ENCODE data around the gene AGAP3. TPM values are rescaled to one million over a fixed set of nuclear protein-coding genes. Genes with fewer than 3 reads are reported as not detected.

The AGAP3 gene
- total RNA-seq, 2 experiments from 2014 or later = 29.8 to 36.5 TPM

GRCh38 chr7:151093748-151094147, 7.5 kb downstream of the AGAP3 start:
- H3K4me1 Mint-ChIP-seq (ENCODE audit: low read depth) = peaks cover 20% of the 10 kb centered on the region
- no peaks in the 10 kb centered on the region for H3K36me3 Mint-ChIP-seq
- H3K9me3 Mint-ChIP-seq = no peaks in the 10 kb centered on the region
- no peak overlapping the region for H3K27ac Mint-ChIP-seq
- no peak for DNase-seq
- intact Hi-C loops (cut with micrococcal nuclease) = no loop called here
- H3K27me3 Mint-ChIP-seq = no peaks in the 10 kb centered on the region
- POLR2A ChIA-PET = no interaction called here
- H3K4me3 Mint-ChIP-seq = no peak overlapping the region
- CTCF ChIA-PET = interaction anchor here (0.7 to 4.4 kb wide), 6 partner anchors 14 to 78 kb away, joined by 3 to 15 read pairs (median 4); no protein-coding TSS in a partner anchor

DNA sequence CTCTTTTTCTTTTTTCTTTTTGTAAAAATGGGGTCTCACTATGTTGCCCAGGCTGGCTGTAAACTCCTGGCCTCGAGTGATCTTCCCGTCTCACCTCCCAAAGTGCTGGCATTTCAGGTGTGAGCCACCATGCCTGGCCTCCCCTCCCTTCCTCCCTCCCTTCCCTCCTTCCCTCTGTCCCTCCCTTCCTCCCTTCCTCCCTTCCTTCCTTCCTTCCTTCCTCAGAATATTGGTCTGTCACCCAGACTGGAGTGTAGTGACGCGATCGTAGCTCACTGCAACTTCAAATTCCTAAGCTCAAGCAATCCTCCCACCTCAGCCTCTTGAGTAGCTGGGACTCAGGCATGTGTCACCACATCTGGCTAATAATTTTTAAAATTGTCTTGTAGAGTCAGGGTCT, 8.4 kb downstream of the AGAP3 start:
- Mint-ChIP-seq H3K4me1 (ENCODE audit: low read depth) (peaks cover 13% of the 10 kb centered on the region), H3K36me3 (no peaks in the 10 kb centered on the region), H3K27me3 (no peaks in the 10 kb centered on the region), H3K4me3 (no peak overlapping the region), H3K27ac (no peak overlapping the region), H3K9me3 (no peaks in the 10 kb centered on the region)
- ChIA-PET POLR2A (no interaction called here), CTCF (interaction anchor here (0.7 to 4.4 kb wide), 6 partner anchors 13 to 77 kb away, joined by 3 to 15 read pairs (median 4); no protein-coding TSS in a partner anchor)
- intact Hi-C loops (cut with micrococcal nuclease) = no loop called here
- no peak for DNase-seq

DNA sequence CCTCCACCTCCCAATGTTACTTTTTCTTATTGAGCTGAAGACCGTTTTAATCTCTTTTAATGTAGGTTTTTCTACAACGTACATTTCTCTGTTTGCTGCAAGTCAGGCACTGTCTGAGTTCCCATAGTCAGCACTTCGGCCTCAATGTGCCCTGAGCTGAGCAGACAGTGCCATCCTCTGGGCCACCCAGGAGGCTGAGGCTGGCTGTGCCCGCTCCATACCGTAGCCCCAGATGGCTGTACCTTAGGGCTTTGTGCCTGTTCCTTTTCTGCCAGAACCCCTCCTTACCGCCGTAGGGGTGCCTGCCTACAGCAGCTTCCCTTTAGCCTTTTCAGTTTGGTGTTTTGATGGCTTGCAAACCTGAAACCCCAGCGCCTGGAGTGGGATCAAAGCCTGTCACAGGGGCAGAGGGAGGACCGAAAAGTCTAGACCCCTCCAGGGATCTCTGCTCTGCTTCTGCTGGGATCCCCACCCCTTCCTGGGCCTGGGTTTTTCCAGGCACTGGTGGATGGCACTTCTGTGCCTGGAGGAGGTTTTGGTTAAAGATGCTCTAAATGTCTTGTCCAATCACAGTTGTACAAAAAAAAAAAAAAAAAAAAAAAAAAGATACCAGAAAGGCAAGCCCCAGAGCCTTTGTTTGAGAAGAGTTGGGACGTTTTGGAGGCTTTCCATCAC, 9.0 kb downstream of the AGAP3 start:
- no peak for DNase-seq
- CTCF ChIA-PET = interaction anchor here (0.9 to 4.4 kb wide), 5 partner anchors 13 to 71 kb away, joined by 3 to 15 read pairs (median 5); no protein-coding TSS in a partner anchor
- no peak overlapping the region for H3K4me3 Mint-ChIP-seq
- H3K27me3 Mint-ChIP-seq = no peaks in the 10 kb centered on the region
- H3K9me3 Mint-ChIP-seq = no peaks in the 10 kb centered on the region
- H3K4me1 Mint-ChIP-seq (ENCODE audit: low read depth) = peaks cover 11% of the 10 kb centered on the region
- POLR2A ChIA-PET = no interaction called here
- no peaks in the 10 kb centered on the region for H3K36me3 Mint-ChIP-seq
- no peak overlapping the region for H3K27ac Mint-ChIP-seq
- intact Hi-C loops (cut with micrococcal nuclease) = no loop called here

DNA sequence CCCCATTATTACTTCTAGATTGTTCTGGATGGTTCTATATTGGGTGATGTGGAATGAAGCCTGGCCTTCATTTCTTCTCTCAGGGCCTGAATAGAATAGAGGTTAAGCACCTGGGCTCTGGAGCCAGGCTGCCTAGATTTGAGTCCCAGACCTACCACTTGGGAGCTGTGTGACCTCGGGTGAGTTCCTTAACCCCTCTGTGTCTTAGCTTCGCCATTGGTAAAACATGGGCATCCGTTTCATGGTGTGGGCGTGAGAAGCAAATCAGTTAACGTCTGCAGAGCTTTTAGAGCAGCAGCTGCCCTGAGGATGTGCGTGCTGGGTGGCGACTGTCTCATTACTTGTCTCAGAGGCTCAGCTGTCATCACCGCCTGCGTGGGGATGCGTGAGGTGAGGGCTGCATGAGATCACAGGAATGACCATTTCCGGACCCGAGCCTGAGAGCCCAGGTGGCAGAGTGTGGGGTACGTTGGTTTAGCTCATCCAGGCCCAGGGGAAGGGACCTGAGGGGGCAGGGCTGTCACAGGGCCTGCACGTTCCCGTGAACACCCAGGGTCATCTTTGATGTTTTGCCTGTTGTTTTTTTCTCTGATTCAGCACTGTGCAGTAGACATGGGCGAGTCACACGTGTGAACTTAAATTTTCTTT, 9.7 kb downstream of the AGAP3 start:
- Mint-ChIP-seq H3K27me3 (no peaks in the 10 kb centered on the region), H3K4me3 (peak overlapping the region; percentile 36), H3K9me3 (no peaks in the 10 kb centered on the region), H3K4me1 (ENCODE audit: low read depth) (peaks cover 11% of the 10 kb centered on the region), H3K36me3 (no peaks in the 10 kb centered on the region), H3K27ac (peak overlapping the region; percentile 64)
- ChIA-PET CTCF (interaction anchor here (2.6 to 4.4 kb wide), 2 partner anchors 15 to 28 kb away, joined by 14 to 15 read pairs; no protein-coding TSS in a partner anchor), POLR2A (interaction anchor here (1.3 kb wide), 1 partner anchor 8 kb away, joined by 4 read pairs; no protein-coding TSS in a partner anchor)
- DNase-seq = peak; percentile 56
- intact Hi-C loops (cut with micrococcal nuclease) = no loop called here

DNA sequence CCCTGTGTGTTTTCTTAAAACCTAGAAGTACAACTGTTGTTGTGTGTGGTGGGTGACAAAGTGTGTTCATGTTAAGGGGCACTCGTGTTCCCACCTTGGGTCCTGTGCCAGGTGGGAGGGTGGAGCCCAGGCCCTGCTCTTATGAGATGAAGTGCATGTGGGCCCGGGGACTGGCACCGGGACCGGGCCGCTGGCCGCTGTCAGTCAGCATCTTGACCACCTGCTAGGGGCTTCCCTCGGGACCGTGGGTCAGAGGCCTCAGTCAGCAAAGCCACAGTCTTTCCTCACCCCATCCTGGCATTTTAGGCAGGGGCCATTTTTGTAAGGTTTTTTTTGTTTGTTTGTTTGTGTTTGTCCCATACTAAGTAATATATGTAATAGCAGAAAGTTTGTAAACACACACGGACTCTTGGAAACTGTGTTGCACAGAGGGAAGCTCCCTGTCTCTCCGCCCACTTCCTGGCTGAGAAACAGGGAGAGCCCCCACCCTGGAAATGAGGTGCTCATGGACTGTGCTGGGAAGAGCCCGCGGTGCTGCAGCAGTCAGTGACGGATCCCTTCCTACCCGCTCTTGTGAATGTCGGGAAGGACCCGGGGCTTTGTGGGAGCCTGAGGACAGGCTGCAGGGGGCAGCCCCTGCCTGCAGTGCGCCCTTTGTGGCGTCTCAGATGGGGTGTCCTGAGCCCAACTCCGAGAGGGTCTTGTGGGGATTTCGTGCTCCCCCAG, 13.4 kb downstream of the AGAP3 start:
- Mint-ChIP-seq H3K36me3 (no peaks in the 10 kb centered on the region), H3K27me3 (no peaks in the 10 kb centered on the region), H3K27ac (no peak overlapping the region), H3K9me3 (no peaks in the 10 kb centered on the region), H3K4me3 (no peak overlapping the region), H3K4me1 (ENCODE audit: low read depth) (peaks cover 5% of the 10 kb centered on the region)
- POLR2A ChIA-PET = no interaction called here
- CTCF ChIA-PET = interaction anchor here (0.7 kb wide), 1 partner anchor 11 kb away, joined by 3 read pairs; no protein-coding TSS in a partner anchor
- intact Hi-C loops (cut with micrococcal nuclease) = no loop called here
- no peak for DNase-seq

DNA sequence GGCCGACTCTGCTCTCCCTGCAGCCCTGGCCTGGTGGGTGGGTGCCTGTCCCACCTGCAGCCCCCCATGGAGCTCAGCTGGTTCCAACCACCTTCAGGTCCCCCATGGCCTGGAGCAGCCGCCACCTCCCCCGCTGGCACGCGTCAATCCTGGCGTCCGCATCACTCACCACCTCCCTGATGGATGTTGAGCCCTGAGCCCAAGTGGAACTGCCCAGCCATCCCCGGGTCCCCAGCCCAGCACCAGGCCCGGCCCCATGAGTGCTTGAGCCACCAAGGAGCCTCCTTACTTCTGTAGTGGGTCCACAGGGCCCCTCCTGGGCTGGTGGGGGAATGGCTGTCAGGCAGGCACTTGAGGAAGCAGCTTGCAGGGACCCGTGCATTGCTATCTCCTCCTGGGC, 14.6 kb downstream of the AGAP3 start:
- ChIA-PET CTCF (interaction anchor here (1.3 kb wide), 1 partner anchor 10 kb away, joined by 4 read pairs; no protein-coding TSS in a partner anchor), POLR2A (no interaction called here)
- peaks cover 3% of the 10 kb centered on the region for H3K4me1 Mint-ChIP-seq (ENCODE audit: low read depth)
- no peak overlapping the region for H3K27ac Mint-ChIP-seq
- DNase-seq = no peak
- intact Hi-C loops (cut with micrococcal nuclease) = no loop called here
- H3K4me3 Mint-ChIP-seq = no peak overlapping the region
- no peaks in the 10 kb centered on the region for H3K27me3 Mint-ChIP-seq
- no peaks in the 10 kb centered on the region for H3K9me3 Mint-ChIP-seq
- no peaks in the 10 kb centered on the region for H3K36me3 Mint-ChIP-seq

DNA sequence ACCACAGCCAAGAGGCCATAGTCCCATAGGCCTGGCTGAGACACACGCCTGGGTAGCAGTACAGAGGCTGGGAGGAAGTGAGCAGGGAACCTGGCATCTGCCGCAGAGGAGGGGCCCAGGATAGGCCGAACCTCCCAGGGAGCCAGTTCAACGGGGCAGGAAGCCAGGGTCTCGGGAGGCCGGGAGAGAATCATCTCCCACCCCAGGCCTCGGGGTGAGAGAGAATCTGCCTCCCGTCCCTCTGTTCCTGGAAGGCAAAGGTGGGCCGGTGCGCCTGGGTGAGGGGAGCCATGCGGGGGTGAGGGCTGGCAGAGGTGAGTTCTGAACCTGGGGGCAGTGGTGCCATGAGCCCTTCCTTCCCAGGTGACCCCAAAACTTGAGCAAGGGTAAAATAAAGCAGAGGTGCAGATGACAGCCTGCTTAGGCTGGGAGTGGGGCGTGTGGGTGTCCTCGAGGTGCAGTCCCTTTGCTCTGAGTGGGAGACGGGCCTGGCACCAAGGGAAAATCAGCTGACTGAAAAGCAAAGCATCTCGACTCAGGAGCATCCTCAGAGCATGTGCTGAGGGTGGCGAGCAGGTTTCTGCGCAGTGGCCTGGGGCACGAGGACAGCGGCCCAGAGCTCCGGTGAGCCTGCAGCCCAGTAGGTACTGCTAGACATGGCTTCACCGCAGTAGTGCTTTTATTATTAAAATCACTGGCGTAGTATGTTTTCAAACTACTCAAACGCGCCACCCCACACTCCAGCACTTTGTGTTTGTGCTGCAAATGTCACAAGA, 15.5 kb downstream of the AGAP3 start:
- Mint-ChIP-seq H3K27me3 (no peaks in the 10 kb centered on the region), H3K36me3 (no peaks in the 10 kb centered on the region), H3K4me1 (ENCODE audit: low read depth) (no peaks in the 10 kb centered on the region), H3K27ac (no peak overlapping the region), H3K9me3 (no peaks in the 10 kb centered on the region), H3K4me3 (no peak overlapping the region)
- intact Hi-C loops (cut with micrococcal nuclease) = no loop called here
- no peak for DNase-seq
- ChIA-PET CTCF (interaction anchor here (0.8 to 1.3 kb wide), 2 partner anchors 9 to 22 kb away, joined by 3 to 4 read pairs; no protein-coding TSS in a partner anchor), POLR2A (no interaction called here)

- CTCF ChIA-PET = no interaction called here
- intact Hi-C loops (cut with micrococcal nuclease) = no loop called here
- no peak overlapping the region for H3K27ac Mint-ChIP-seq
- H3K4me3 Mint-ChIP-seq = no peak overlapping the region
- H3K9me3 Mint-ChIP-seq = no peaks in the 10 kb centered on the region
- H3K27me3 Mint-ChIP-seq = no peaks in the 10 kb centered on the region
- H3K36me3 Mint-ChIP-seq = no peaks in the 10 kb centered on the region
- no peak for DNase-seq
- no peaks in the 10 kb centered on the region for H3K4me1 Mint-ChIP-seq (ENCODE audit: low read depth)
- POLR2A ChIA-PET = no interaction called here
Observed at GRCh38 chr7:151102991-151103390, 16.7 kb downstream of the AGAP3 start.

- H3K9me3 Mint-ChIP-seq = no peaks in the 10 kb centered on the region
- no peak overlapping the region for H3K4me3 Mint-ChIP-seq
- no peaks in the 10 kb centered on the region for H3K36me3 Mint-ChIP-seq
- POLR2A ChIA-PET = no interaction called here
- intact Hi-C loops (cut with micrococcal nuclease) = no loop called here
- DNase-seq = no peak
- H3K4me1 Mint-ChIP-seq (ENCODE audit: low read depth) = no peaks in the 10 kb centered on the region
- H3K27me3 Mint-ChIP-seq = no peaks in the 10 kb centered on the region
- H3K27ac Mint-ChIP-seq = no peak overlapping the region
- CTCF ChIA-PET = no interaction called here
Observed at GRCh38 chr7:151103973-151104372, 17.7 kb downstream of the AGAP3 start.

GRCh38 chr7:151104411-151105235, 18.3 kb downstream of the AGAP3 start:
- intact Hi-C loops (cut with micrococcal nuclease) = no loop called here
- ChIA-PET CTCF (interaction anchor here (0.8 to 1.0 kb wide), 2 partner anchors 44 to 47 kb away, joined by 3 to 4 read pairs; no protein-coding TSS in a partner anchor), POLR2A (no interaction called here)
- no peak overlapping the region for H3K27ac Mint-ChIP-seq
- no peaks in the 10 kb centered on the region for H3K9me3 Mint-ChIP-seq
- H3K36me3 Mint-ChIP-seq = no peaks in the 10 kb centered on the region
- H3K4me3 Mint-ChIP-seq = no peak overlapping the region
- no peaks in the 10 kb centered on the region for H3K27me3 Mint-ChIP-seq
- DNase-seq = no peak
- no peaks in the 10 kb centered on the region for H3K4me1 Mint-ChIP-seq (ENCODE audit: low read depth)

- CTCF ChIA-PET = interaction anchor here (1.1 to 7.7 kb wide), 4 partner anchors 13 to 144 kb away, joined by 3 to 44 read pairs (median 5); no protein-coding TSS in a partner anchor
- no peaks in the 10 kb centered on the region for H3K4me1 Mint-ChIP-seq (ENCODE audit: low read depth)
- POLR2A ChIA-PET = no interaction called here
- no peaks in the 10 kb centered on the region for H3K9me3 Mint-ChIP-seq
- H3K27me3 Mint-ChIP-seq = peaks cover 1% of the 10 kb centered on the region
- H3K4me3 Mint-ChIP-seq = no peak overlapping the region
- no peak overlapping the region for H3K27ac Mint-ChIP-seq
- intact Hi-C loops (cut with micrococcal nuclease) = no loop called here
- no peak for DNase-seq
- H3K36me3 Mint-ChIP-seq = no peaks in the 10 kb centered on the region
Observed at GRCh38 chr7:151107882-151108281, 21.6 kb downstream of the AGAP3 start.
